Esophagus muscularis mucosa (tissue), 4 donors: Measurements from ENCODE around the gene PTGFRN. TPM values are rescaled to one million over a fixed set of nuclear protein-coding genes. Genes with fewer than 3 reads are reported as not detected.
A peak's percentile ranks its signal among the peaks of the same experiment; 100 is the strongest.

Experiments
- DNase-seq: peaks from one replicate; pipeline ENCODE4 v3.0.0-alpha.2; 2017; ENCODE audit errors: extremely low spot score
- H3K27ac ChIP-seq, 4 donors: fragments of 200-600 bp; sonication (generic); replicated peaks in 1 of 4; 1 replicate in 3 of 4; 2 replicates in 1 of 4; pipeline ENCODE4 v1.5.1; 2016 to 2019; ENCODE audit warnings: mild to moderate bottlenecking in 1 of 4
- H3K27me3 ChIP-seq, 4 donors: fragments of 200-600 bp; sonication (generic); one replicate each; pipeline versions ENCODE4 v1.5.1 to v1.6.0; 2016 to 2019
- H3K36me3 ChIP-seq, 4 donors: fragments of 200-600 bp; sonication (generic); one replicate each; pipeline ENCODE4 v1.5.1; 2016 to 2019
- H3K4me1 ChIP-seq, 4 donors: fragments of 200-600 bp; sonication (generic); one replicate each; pipeline ENCODE4 v1.5.1; 2016 to 2019
- H3K4me3 ChIP-seq, 4 donors: fragments of 200-600 bp; sonication (generic); 1 replicate in 2 of 4; 2 replicates in 2 of 4; pipeline ENCODE4 v1.5.1; 2016 to 2019; ENCODE audit warnings: mild to moderate bottlenecking in 4 of 4, moderate library complexity in 1 of 4
- H3K9me3 ChIP-seq, 4 donors: fragments of 200-600 bp; sonication (generic); 1 replicate in 3 of 4; 2 replicates in 1 of 4; pipeline ENCODE4 v1.5.1; 2016 to 2019
- CTCF ChIP-seq, 3 experiments: fragments of 200-600 bp in 2 of 3; fragments of 450-650 bp in 1 of 3; sonication (generic) in 2 of 3; IDR thresholded peaks; one replicate each; pipeline ENCODE4 v1.5.1; 2017 to 2019; ENCODE audit warnings: antibody characterized with exemption in 3 of 3, mild to moderate bottlenecking in 2 of 3, moderate library complexity in 1 of 3
- EP300 ChIP-seq: sonication (generic); formaldehyde crosslinking; IDR thresholded peaks from one replicate; pipeline ENCODE4 v1.6.1; 2017; ENCODE audit warnings: antibody characterized with exemption
- POLR2A ChIP-seq: fragments of 450-650 bp; IDR thresholded peaks from one replicate; pipeline ENCODE4 v1.6.1; 2017; ENCODE audit warnings: antibody characterized with exemption, moderate library complexity, mild to moderate bottlenecking, low read depth
- POLR2AphosphoS5 ChIP-seq, 2 donors: sonication (generic); formaldehyde crosslinking; IDR thresholded peaks; one replicate each; pipeline ENCODE4 v1.6.1; 2017; ENCODE audit warnings: antibody characterized with exemption in 2 of 2
- WGBS: methylation state at CpG from one replicate; pipeline ENCODE4 v1.1.5; 2018; 5-methylcytosine and 5-hydroxymethylcytosine counted together
- intact Hi-C: fragments of 100-400 bp; cut with DNase I; formaldehyde crosslinking; loops from one replicate; pipeline ENCODE4 v1.15.1; 2023
- total RNA-seq, 4 donors: library from RNA; depleted of rRNA; stranded (reverse); fragments of >200 nt; gene quantifications; one replicate each; pipeline versions ENCODE4 v1.1.0 to v1.2.1, GENCODE V29; 2016

Gene PTGFRN
- total RNA-seq, 4 donors from 2014 or later: 69.1 to 150 (median 106) TPM

- Histone ChIP-seq H3K27me3 (no peaks in the 10 kb centered on the region), H3K4me3 (peak overlapping the region; percentile 21 to 44 (median 36)), H3K9me3 (no peaks in the 10 kb centered on the region), H3K27ac (peak overlapping the region; percentile 94 to 96 (median 96)), H3K4me1 (peaks cover 33 to 94% (median 91%) of the 10 kb centered on the region in 4 donors), H3K36me3 (no peaks in the 10 kb centered on the region)
- DNase-seq: no peak
- TF ChIP-seq EP300: no peak
- TF ChIP-seq POLR2A: no peak
- TF ChIP-seq POLR2AphosphoS5 (IDR thresholded peaks at IDR 0.05): peak in 1 of 2 donors; percentile 29
- TF ChIP-seq CTCF (IDR thresholded peaks at IDR 0.05): no peak
- 46% methylated on average over 7 of the region's 7 CpGs for WGBS
- intact Hi-C loops: loop anchor here (2.0 to 10.0 kb wide), 2 partner anchors 36 to 70 kb away; no protein-coding TSS in a partner anchor
Observed at GRCh38 chr1:116915086-116915661, 5.5 kb downstream of the PTGFRN start.

GRCh38 chr1:116916002-116916401, 6.3 kb downstream of the PTGFRN start:
- Histone ChIP-seq H3K27ac (peak overlapping the region; percentile 94 to 96 (median 96)), H3K4me1 (peaks cover 35 to 98% (median 89%) of the 10 kb centered on the region in 4 donors), H3K4me3 (peak overlapping the region in 3 of 4 donors; percentile 32 to 44 (median 40)), H3K36me3 (no peaks in the 10 kb centered on the region), H3K27me3 (no peaks in the 10 kb centered on the region), H3K9me3 (no peaks in the 10 kb centered on the region)
- DNase-seq: no peak
- intact Hi-C loops: loop anchor here (10.0 kb wide), 1 partner anchor 69 kb away; no protein-coding TSS in a partner anchor
- 48% methylated on average over 6 of the region's 6 CpGs for WGBS
- TF ChIP-seq POLR2AphosphoS5 (IDR thresholded peaks at IDR 0.05) (no peak), CTCF (IDR thresholded peaks at IDR 0.05) (no peak), POLR2A (no peak), EP300 (no peak)

- Histone ChIP-seq H3K27ac (peak overlapping the region; percentile 94 to 96 (median 96)), H3K9me3 (no peaks in the 10 kb centered on the region), H3K4me3 (no peak overlapping the region), H3K36me3 (no peaks in the 10 kb centered on the region), H3K4me1 (peaks cover 35 to 91% (median 81%) of the 10 kb centered on the region in 4 donors), H3K27me3 (no peaks in the 10 kb centered on the region)
- WGBS: 62% methylated on average over 14 of the region's 14 CpGs
- intact Hi-C loops: loop anchor here (10.0 kb wide), 1 partner anchor 68 kb away; no protein-coding TSS in a partner anchor
- TF ChIP-seq POLR2A (no peak), CTCF (IDR thresholded peaks at IDR 0.05) (no peak), EP300 (no peak), POLR2AphosphoS5 (IDR thresholded peaks at IDR 0.05) (no peak)
- DNase-seq: no peak
Observed at GRCh38 chr1:116916533-116917445, 7.1 kb downstream of the PTGFRN start.

- Histone ChIP-seq H3K9me3 (no peaks in the 10 kb centered on the region), H3K4me1 (peaks cover 37 to 91% (median 73%) of the 10 kb centered on the region in 4 donors), H3K36me3 (no peaks in the 10 kb centered on the region), H3K4me3 (no peak overlapping the region), H3K27ac (no peak overlapping the region), H3K27me3 (no peaks in the 10 kb centered on the region)
- no peak for DNase-seq
- intact Hi-C loops: loop anchor here (10.0 kb wide), 1 partner anchor 66 kb away; no protein-coding TSS in a partner anchor
- TF ChIP-seq CTCF (IDR thresholded peaks at IDR 0.05) (no peak), POLR2A (no peak), POLR2AphosphoS5 (IDR thresholded peaks at IDR 0.05) (no peak), EP300 (no peak)
- 90% methylated on average over 5 of the region's 5 CpGs for WGBS
Observed at GRCh38 chr1:116918714-116919357, 9.1 kb downstream of the PTGFRN start.
